ENCODE measurements around the gene ACP2.

Gene ACP2

GRCh38 chr11:47260366-47260765, 11.8 kb upstream of the ACP2 start:
- Histone ChIP-seq H3K27me3 (ENCODE audit: insufficient read depth, poor library complexity, severe bottlenecking) (no peaks in the 10 kb centered on the region), H3K27ac (replicated peaks) (no peak overlapping the region), H3K4me3 (replicated peaks; ENCODE audit: insufficient read depth, low read length) (no peak overlapping the region)
- no peak for DNase-seq (ENCODE audit: low read depth in 1 of 2, low spot score in 1 of 2)
- TF ChIP-seq SPI1 (IDR thresholded peaks at IDR 0.05; ENCODE audit: borderline replicate concordance, low read depth) = no peak
- no peak for TF ChIP-seq POLR2AphosphoS5 (IDR thresholded peaks at IDR 0.05; ENCODE audit: low read depth)
- TF ChIP-seq GABPA (IDR thresholded peaks at IDR 0.05; ENCODE audit: low read depth) = no peak
- TF ChIP-seq, protein P1, sequence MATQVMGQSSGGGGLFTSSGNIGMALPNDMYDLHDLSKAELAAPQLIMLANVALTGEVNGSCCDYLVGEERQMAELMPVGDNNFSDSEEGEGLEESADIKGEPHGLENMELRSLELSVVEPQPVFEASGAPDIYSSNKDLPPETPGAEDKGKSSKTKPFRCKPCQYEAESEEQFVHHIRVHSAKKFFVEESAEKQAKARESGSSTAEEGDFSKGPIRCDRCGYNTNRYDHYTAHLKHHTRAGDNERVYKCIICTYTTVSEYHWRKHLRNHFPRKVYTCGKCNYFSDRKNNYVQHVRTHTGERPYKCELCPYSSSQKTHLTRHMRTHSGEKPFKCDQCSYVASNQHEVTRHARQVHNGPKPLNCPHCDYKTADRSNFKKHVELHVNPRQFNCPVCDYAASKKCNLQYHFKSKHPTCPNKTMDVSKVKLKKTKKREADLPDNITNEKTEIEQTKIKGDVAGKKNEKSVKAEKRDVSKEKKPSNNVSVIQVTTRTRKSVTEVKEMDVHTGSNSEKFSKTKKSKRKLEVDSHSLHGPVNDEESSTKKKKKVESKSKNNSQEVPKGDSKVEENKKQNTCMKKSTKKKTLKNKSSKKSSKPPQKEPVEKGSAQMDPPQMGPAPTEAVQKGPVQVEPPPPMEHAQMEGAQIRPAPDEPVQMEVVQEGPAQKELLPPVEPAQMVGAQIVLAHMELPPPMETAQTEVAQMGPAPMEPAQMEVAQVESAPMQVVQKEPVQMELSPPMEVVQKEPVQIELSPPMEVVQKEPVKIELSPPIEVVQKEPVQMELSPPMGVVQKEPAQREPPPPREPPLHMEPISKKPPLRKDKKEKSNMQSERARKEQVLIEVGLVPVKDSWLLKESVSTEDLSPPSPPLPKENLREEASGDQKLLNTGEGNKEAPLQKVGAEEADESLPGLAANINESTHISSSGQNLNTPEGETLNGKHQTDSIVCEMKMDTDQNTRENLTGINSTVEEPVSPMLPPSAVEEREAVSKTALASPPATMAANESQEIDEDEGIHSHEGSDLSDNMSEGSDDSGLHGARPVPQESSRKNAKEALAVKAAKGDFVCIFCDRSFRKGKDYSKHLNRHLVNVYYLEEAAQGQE (IDR thresholded peaks at IDR 0.05; ENCODE audit: insufficient replicate concordance, low read depth) = no peak
- TF ChIP-seq, protein P2, sequence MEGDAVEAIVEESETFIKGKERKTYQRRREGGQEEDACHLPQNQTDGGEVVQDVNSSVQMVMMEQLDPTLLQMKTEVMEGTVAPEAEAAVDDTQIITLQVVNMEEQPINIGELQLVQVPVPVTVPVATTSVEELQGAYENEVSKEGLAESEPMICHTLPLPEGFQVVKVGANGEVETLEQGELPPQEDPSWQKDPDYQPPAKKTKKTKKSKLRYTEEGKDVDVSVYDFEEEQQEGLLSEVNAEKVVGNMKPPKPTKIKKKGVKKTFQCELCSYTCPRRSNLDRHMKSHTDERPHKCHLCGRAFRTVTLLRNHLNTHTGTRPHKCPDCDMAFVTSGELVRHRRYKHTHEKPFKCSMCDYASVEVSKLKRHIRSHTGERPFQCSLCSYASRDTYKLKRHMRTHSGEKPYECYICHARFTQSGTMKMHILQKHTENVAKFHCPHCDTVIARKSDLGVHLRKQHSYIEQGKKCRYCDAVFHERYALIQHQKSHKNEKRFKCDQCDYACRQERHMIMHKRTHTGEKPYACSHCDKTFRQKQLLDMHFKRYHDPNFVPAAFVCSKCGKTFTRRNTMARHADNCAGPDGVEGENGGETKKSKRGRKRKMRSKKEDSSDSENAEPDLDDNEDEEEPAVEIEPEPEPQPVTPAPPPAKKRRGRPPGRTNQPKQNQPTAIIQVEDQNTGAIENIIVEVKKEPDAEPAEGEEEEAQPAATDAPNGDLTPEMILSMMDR (IDR thresholded peaks at IDR 0.05; ENCODE audit: insufficient read depth, low read length) = no peak

- Histone ChIP-seq H3K27me3 (ENCODE audit: insufficient read depth, poor library complexity, severe bottlenecking) (no peaks in the 10 kb centered on the region), H3K4me3 (replicated peaks; ENCODE audit: insufficient read depth, low read length) (no peak overlapping the region), H3K27ac (replicated peaks) (no peak overlapping the region)
- TF ChIP-seq GABPA (IDR thresholded peaks at IDR 0.05; ENCODE audit: low read depth) = no peak
- TF ChIP-seq, protein P2 (IDR thresholded peaks at IDR 0.05; ENCODE audit: insufficient read depth, low read length) = peak; percentile 50
- TF ChIP-seq, protein P1 (IDR thresholded peaks at IDR 0.05; ENCODE audit: insufficient replicate concordance, low read depth) = no peak
- no peak for DNase-seq (ENCODE audit: low read depth in 1 of 2, low spot score in 1 of 2)
These were observed 10.8 kb upstream of the ACP2 start for GRCh38 chr11:47259232-47259977.

DNA sequence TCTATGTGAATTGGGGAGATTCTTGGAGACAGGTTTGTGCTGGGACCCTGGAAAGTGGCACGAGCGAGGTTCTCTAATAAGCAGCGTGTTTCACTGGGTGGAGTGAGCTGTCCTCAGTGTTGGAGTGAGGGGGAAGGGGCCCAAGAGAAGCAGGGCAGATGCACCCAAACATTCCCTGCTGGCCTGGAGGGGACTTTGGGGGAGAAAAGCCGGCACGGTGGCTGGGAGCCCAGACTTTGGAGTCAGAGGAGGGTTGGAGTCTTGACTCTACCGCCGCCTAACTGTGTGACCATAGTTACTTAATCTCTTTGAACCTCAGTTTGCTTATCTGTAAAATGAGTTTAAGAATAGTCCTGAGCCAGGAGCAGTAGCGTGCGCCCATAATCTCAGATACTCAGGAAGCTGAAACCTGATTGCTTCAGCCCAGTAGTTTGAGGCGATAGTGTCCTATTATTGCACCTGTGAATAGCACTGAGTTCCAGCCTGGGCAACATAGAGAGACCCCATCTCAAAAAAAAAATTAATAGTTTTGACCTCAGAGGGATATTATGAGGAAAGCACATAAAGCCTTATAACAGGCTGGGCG, 9.8 kb upstream of the ACP2 start:
- TF ChIP-seq, protein P1 (IDR thresholded peaks at IDR 0.05; ENCODE audit: insufficient replicate concordance, low read depth) = no peak
- no peak overlapping the region for H3K27ac ChIP-seq (replicated peaks)
- H3K4me3 ChIP-seq (replicated peaks; ENCODE audit: insufficient read depth, low read length) = no peak overlapping the region
- DNase-seq (ENCODE audit: low read depth in 1 of 2, low spot score in 1 of 2) = no peak
- no peaks in the 10 kb centered on the region for H3K27me3 ChIP-seq (ENCODE audit: insufficient read depth, poor library complexity, severe bottlenecking)
